Activated CD4-positive, alpha-beta T cell treated with anti-CD3 and anti-CD28 coated beads for 24 hours (primary cell): ENCODE results near the gene CLEC1A.

ENCODE experiments used
- DNase-seq, 2 donors: peaks; one replicate each; pipeline ENCODE4 v3.0.0-alpha.2; 2020; ENCODE audit warnings: low read depth in 2 of 2

CLEC1A gene

DNA sequence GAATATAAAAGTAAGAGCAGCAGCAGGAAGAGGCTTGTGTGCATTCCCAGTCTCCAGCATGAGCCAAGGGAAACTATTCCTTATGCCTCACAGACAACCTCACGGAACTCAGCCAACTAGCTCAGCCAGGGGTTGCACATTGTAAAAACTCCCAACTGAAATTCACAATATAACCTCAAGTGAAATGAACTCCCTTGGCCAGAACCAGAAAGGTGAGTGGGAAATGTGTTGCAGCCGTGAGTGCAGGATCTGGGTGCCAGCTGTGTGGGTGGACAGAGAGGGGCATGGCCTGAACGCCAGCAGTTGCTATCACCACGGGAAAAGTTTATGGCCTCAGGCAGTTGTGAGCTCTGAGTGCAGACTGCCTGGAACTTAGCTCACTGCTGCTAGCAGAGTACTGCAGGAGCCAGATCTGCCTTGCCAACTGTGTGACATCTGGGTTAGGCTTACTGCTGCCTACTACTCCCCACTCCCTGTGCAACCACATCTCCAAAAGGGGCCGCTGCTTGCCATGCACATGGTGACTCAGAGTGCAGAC, 2.3 kb upstream of the CLEC1A start:
- no peak for DNase-seq

DNA sequence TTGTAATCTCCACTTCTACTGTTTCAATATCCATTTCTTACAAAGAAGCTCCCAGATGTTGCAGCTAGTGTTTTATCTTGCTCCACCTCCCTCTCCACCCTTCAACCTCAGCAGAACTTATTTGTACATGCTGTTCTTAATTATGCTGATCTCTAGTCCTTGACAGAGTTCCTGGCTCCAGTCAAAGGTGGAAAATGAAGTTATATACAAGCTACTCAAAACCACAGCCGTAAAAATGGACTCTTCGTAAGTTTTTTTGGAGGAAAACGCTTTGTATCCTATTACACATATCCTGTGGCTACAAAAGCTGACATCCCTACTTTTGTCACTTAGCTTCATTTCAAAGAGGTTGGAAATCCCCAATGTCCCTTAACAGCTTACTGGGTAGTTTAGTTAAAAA, 1.3 kb downstream of the CLEC1A start:
- DNase-seq, result no peak

DNA sequence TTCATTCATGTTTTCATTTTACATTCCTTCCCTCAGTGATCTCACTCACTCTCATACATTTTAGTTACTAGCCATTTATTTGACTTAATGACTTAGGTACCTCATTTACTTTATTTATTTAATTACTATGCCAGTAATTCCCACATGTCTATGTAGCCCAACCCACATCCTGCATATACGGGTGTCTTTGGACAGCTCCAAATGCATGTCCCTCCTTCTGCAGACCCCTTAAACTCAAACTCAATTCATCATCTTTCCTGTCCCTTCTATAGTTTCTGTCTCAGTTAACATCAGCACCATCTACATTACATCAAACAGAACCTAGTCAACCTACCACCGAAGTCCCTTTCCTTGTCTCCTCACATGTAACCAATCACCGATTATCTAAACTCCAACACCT, 2.8 kb downstream of the CLEC1A start:
- DNase-seq, result no peak

DNA sequence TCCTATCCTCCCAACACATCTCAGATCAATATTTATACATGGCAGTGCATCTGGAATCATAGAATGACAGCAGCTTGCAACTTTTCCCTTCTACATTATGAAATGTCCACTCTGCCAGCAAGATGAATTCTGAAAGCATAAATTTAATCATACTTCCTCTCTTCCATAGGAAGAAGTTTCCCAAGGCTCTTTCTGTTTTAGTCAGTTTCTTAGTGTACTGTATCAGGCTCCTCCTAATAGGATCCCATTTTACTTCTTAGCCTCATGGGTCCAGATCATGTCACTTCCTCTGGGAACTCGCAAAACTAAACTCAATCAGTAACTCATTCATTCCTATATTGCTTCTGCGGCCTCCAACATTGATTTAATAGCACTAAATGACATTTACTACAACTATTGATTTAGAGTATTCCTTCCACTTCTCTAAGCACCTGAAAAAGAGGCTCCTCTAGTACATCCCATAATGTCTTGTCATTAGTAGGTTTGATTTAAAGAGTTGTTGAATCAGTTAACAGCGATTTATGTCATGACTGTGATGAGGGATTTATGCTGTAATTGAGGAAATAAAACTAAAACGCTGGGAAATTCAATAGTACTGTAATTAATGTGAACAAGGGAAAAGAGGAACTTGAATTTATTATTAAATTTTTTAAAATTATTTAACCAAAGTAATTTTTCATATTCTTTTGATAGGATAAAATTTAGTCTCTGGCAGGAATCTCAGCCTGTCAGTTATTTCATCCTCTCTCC, 4.0 kb downstream of the CLEC1A start:
- no peak for DNase-seq

DNA sequence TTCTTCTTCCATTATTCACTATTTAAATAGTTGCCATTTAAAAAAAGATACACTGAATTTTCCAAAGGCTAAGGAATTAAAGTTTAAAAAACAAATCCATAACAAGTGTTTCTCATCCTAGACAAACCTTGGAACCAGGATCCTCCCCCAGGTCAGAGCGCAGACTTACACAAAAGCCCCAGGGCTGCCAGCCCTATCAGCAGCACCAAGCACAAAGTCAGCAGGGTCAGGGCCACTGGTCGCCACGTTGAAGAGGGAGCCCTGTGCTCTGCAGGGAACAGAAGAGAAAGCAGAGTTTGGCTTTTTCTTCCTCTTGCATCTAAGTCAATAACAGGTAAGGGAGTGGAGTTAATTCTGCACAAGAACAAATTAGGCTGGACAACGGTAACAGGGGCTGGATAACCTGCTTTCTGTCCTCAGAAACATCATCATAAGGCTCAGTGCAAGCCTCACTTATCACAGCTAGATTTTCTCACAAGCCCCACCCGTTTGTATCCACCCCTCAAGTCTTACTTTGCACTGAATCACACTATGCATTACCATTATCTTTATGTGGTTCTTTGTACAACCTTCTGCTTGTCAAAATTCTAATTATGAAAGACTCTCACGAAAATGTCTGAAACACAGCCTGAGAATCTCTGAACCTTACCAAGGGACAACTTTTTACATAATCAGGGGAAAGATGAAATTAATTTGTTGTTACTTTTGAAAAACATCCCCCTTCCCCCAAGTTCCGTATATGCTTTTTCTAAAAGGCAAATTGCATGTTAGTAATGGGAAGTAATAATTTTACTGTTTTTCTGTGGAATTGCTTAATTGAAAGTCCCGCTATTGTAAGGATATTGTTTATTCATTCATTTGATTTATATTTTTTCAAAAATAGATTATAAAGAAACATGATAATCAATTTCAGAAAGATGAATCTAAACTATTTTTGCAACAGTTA, 9.6 kb downstream of the CLEC1A start:
- no peak for DNase-seq

DNA sequence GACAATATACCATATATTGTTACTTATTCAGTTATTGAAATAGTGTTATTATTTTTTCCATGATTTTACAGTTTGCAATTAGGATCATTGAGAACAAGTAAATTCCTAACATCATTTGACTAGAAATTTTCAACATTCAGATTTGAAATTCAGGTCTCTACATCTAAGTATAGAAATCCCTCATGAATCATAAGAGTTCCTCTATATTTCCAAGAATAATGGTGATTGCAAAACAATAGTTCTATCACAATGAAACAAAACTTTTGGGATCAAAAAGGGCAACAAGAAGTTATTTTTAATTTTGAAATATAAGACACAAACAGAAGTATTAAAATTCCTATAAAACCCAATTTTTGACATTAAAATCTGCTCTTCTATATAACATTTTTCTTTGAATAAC, 10.8 kb downstream of the CLEC1A start:
- DNase-seq, result no peak

DNA sequence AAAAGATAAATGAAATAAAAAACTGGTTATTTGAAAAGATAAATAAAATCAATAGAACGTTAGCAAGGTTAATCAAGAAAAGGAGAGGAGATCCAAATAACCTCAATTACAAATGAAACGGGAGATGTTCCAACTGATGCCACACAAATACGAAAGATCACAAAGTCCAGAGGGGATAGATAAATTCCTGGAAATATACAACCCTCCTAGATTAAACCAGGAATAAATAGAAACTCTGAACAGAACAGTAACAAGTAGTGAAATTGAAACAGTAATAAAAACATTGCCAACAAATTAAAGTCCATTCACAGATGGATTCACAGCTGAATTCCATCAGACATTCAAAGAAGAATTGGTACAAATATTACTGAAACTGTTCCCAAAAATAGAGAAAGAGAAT, 12.4 kb downstream of the CLEC1A start:
- DNase-seq, result no peak

DNA sequence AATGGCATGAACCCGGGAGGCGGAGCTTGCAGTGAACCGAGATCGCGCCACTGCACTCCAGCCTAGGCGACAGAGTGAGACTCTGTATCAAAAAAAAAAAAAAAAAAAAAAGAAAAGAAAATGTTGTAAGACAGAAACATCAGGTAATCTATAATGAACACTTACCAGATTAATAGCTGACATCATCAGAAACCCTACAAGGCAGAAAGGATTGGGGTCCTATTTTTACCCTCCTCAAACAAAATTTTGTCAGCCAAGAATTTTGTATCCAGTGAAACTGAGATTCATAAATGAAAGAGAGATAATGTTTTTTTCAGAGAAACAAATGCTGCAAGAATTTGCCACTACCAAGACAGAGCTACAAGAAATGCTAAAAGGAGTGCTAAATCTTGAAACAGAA, 14.1 kb downstream of the CLEC1A start:
- no peak for DNase-seq

DNA sequence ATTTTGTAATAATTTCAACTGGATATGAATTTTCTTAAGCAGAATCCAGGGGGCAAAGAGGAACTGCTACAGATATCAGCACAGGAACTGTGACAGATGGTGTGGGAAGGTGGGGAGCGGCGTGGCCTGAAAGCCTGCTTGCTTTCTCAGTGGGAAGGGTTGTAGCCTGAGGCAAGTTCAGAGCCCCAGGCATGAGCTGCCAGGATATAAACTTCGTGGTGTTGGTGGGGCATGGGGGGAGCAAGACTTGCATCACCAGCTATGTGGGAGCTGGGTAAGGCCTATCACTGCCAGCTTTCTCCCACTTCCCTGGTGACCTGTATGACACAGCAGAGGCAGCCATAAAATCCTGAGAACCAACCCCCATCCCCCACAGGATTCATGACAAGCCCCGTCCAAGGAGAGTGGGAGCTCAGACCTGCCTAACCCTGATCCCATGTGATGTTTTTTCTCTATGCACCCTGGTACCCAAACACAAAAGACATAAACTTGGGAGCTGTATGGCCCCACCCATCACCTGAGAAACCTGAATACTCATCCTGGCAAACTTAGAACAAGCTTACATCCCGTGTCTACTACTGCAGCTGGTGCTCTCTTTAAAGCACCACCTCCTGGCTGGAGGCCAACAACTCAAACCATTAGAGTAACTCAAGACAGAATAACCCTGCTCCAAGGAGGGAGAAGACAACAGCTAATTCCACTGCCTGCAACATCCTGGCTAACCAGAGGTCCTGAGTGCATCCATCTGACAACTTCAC, 16.5 kb downstream of the CLEC1A start:
- no peak for DNase-seq

DNA sequence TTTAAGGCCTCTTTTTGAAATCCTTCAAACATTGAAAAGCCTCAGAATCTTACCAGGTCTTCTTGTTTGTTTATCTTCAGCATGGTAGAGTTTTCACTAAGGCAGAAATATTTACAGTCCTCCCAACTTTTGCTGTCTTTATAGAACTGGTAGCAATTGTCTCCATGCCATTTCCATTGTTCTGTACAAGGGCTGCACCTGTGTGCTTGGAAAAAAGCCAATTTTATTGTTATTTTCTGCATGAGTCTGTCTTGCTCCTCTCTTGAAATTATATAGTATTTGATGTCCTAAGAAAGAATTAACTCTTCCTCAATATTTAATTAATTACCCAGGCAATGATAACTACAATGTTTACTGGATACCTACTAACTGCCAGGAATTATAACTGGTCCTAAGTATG, 23.3 kb downstream of the CLEC1A start:
- no peak for DNase-seq

DNA sequence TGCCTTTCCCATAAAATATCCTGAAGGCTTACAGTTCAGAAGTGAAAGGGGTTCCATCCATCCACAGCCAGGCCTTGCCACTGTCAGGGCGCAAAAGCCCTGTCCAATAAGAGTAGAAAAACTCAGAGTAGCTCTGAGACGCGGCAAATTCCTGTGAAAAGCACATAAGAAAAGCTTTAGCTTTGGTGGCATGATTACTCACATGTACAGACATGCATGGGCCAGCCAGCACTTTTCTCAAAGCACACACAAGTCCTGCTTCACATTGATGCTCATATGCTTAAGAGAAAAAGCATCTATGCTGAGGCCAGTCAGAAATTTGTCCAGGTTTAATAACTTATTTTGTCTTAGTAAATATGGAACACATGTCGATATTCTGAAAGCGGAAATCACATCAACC, 25.5 kb downstream of the CLEC1A start:
- no peak for DNase-seq

DNA sequence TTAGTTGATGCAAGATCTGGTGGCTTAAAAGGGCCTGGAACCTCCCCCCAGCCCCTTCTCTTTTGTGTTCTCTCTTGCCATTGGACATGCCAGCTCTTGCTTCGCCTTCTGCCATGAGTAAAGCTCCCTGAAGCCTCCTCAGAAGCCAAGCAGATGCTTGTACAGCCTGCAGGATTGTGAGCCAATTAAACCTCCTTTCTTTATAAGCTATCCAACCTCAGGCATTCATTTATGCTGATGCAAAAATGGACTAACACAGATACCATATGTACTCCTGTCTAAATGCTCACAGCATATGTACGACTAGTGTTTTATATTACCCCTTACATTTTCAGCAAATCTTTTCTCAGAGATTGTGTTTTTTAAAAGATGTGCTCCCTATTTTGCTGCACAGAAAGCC, 26.7 kb downstream of the CLEC1A start:
- no peak for DNase-seq

DNA sequence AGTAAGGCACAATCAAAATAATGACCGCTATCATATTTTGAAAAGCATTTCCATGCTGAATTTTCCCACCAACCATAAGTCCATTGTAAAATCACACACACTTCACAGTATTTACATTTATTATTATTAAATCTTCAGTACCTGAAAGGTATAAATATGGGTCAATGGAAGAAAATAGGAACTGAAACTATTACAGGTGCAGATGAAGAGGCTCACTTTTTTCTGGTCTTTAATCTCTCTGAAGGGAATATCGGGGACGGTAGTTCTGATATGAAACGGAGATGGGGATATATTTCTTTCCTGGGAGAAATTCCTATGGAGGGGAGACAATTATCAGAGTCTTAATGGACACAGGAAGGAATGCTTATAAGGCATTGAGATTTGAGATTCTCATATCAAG, 28.4 kb downstream of the CLEC1A start:
- no peak for DNase-seq

DNA sequence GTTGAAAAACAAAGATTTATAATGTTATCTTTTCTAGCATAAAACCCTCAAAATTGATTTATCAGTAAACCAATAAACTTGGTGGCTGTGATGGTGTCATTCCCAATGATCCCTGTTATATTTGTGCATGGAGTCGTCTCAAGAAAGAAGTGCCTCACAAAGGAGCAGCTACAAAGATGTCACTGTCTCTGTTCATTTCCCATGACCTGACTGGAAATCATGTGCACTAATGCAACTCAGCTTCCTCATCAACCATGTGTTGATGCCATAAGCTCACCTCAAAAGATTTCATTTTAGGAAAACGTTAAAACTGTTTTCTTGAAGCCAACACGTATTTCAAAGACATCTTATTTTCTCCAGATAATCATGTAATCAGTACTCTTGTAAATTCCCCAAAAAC, 28.8 kb downstream of the CLEC1A start:
- DNase-seq, result no peak

DNA sequence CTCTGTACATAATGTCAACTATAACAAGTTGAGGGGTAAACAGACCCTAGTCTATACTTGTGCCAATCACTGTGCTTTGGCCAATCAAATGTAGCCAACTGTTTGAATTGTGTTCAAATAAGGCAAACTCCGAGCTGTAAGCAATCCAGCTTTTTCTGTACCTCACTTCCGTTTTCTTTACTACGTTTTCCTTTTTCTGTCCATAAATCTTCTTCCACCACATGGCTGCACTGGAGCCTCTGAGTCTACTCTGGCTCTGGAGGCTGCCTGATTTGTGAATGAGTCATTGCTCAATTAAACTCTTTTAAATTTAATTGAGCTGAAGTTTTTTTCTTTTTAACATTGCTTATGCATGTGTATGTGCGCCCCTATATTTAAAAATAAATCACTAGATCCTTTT, 29.7 kb downstream of the CLEC1A start:
- DNase-seq, result no peak

DNA sequence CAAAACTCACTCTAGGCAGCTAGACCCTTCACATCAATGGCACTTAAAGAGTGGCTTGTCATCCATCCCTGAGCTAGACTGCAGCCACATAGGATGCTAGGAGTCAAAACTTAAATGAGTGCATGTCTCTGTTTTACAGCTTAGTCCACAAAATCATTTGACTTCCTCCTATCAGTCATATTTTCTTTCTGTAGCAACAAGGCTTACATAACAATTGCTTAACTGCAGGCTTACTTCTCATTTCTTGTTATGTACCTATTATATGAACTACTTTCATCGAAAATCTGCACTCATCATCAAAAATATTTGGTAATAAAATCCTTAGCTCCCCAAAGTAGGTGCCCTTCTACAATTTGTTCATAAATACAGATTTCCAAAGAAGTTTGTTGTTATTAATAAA, 30.1 kb downstream of the CLEC1A start:
- DNase-seq, result no peak

DNA sequence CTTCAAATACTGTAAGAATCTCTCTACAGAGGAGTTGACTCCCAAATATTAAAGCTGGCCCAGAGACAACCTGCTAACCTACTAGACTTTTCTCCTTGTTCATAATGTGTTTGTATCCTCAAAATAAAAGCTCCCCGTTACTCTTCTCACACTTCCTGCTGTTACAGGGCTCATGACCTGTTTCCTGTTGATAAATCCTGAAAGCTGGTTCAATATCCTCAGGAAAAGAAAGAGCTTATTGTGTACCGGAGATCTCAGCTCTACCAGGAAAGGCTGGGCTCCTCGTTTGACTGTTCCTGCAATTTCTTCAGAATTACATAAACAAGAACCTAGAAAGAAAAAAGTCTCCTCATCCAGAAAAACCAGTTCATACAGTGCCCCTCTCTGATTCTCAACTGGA, 30.8 kb downstream of the CLEC1A start:
- no peak for DNase-seq

DNA sequence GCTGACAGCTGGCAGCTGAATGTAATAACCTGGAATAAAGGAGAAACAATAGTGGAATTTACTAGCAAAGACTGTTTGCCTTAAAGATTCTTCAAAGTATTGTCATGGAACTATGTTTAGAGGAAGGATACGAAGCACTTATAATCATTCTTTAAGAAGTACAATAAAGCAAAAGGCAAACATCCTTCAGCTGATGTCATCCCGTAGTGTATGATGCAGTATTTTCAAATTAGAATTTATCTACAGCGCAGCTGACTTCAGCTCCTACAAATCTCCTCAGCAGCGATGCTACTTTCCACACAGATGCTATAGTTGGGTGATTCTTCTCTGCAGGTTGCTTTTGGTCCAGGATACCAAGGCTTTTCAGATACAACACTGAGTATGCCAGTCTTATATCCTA, 31.5 kb downstream of the CLEC1A start:
- no peak for DNase-seq

DNA sequence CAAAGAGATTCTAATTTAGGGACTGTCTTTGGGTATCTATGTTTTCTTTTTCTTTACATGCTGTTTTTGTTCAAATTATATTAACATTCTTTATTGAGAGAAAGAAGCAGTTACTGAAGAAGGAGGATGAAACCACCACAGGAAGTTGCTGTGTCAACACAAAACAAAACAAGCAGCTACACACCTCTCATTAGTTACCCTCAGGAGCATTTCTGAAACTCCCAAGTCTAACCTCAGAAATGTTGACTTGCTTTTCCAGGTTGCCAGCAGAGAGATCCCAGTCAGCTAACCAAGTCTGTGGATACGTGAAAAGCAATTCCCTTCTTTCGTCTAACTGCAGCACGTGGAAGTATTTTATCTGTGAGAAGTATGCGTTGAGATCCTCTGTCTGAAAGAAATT, 33.5 kb downstream of the CLEC1A start:
- DNase-seq, result no peak

DNA sequence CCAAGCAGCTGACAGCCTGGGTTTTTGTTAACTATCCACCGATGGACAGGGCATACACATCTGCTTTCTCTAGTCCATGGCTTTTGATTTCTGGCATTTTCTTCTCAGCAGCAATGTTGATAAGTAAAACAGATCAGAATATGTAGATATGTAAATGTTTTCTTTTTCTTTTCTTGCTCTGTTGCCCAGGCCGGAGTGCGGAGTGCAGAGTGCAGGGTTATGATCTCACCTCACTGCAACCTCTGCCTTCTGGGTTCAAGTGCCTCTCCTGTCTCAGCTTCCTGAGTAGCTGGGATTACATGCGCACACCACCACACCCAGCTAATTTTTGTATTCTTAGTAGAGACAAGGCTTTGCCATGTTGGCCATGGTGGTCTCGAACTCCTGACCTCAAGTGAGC, 40.4 kb downstream of the CLEC1A start:
- no peak for DNase-seq

DNA sequence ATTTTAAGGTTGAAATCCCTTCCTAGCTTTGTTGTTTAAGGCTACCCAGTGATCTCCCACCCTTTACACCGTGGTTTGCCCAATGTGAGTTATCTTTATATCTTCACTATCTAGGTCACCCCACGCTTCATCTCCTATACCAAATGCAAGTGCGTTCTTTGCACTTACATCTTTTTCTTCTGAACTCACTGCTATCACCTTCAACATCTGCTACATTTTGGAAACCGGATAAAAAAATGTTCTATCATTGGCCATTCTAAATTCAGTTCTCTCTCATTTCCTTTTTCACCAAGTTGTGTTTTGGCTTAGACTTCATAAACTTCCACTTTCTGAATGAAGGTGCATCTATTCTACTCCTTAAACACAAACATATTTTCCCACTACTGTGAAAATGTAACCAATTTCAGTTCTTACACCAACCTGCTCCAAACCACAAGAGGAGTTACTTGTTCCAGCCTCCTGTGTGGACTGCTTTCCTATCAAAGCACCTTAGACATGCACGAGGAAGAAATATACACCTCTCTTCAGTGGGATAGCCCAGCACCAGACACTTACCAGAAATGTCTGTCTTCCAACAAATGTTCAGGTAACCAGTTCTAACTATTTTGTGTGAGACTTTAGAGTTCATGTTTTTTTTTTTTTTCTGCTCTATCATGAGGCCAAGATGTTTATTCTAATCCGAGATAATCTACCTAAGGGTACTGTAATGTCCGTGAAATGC, 46.4 kb downstream of the CLEC1A start:
- DNase-seq, result no peak

DNA sequence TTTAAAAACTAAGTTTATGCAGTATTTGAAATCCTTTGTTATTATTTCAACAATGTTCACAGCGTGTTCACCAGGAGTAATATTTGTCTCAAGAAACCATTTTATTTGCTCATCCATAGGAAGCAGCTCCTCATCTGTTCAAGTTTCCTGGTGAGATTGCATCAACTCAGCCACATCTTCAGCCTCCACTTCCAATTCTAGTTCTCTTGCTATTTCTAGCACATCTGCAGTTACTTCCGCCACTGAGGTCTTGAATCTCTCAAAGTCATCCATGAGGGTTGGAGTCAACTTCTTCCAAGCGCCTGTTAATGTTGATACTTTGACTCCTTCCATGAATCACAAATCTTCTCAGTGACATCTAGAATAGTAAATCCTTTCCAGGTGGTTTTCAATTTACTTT, 50.3 kb downstream of the CLEC1A start:
- no peak for DNase-seq
